Loucy (cell line): Measurements from ENCODE around the gene FGF9.

Experiments used
- H2AFZ ChIP-seq: fragments of 200-600 bp; sonication (generic); 2 replicates; pipeline ENCODE4 v1.6.0; 2016; ENCODE audit warnings: antibody characterized with exemption, mild to moderate bottlenecking, low read length, moderate library complexity
- H3F3A ChIP-seq: fragments of 200-600 bp; 2 replicates; pipeline ENCODE4 v1.6.0; 2016; ENCODE audit warnings: antibody characterized with exemption, low read depth, mild to moderate bottlenecking
- H3K27me3 ChIP-seq: fragments of 200-600 bp; sonication (generic); 2 replicates; pipeline ENCODE4 v1.6.1; 2014; ENCODE audit warnings: low read length, mild to moderate bottlenecking; ENCODE audit not compliant: insufficient read depth, poor library complexity, severe bottlenecking
- H3K36me3 ChIP-seq: fragments of 200-600 bp; sonication (generic); 2 replicates; pipeline ENCODE4 v1.6.1; 2016; ENCODE audit warnings: low read length; ENCODE audit not compliant: insufficient read depth
- H3K4me1 ChIP-seq: fragments of 200-600 bp; sonication (generic); 2 replicates; pipeline ENCODE4 v1.5.1; 2014; ENCODE audit warnings: low read length, mild to moderate bottlenecking; ENCODE audit not compliant: insufficient read depth, poor library complexity, severe bottlenecking
- H3K4me2 ChIP-seq: fragments of 200-600 bp; sonication (generic); 2 replicates; pipeline ENCODE4 v1.6.0; 2014; ENCODE audit warnings: antibody characterized with exemption, low read length, low read depth, mild to moderate bottlenecking; ENCODE audit not compliant: poor library complexity, severe bottlenecking
- H3K4me3 ChIP-seq: fragments of 200-600 bp; sonication (generic); 2 replicates; pipeline ENCODE4 v1.5.1; 2014; ENCODE audit warnings: low read length, mild to moderate bottlenecking, mixed read lengths; ENCODE audit not compliant: poor library complexity, severe bottlenecking
- H3K79me2 ChIP-seq: fragments of 200-600 bp; sonication (generic); 2 replicates; pipeline ENCODE4 v1.6.1; 2014; ENCODE audit warnings: low read length; ENCODE audit not compliant: insufficient read depth
- H3K9ac ChIP-seq: fragments of 200-600 bp; sonication (generic); 2 replicates; pipeline ENCODE4 v1.6.0; 2014; ENCODE audit warnings: mild to moderate bottlenecking, low read depth, low read length, moderate library complexity; ENCODE audit not compliant: poor library complexity, severe bottlenecking
- H3K9me2 ChIP-seq: fragments of 200-600 bp; sonication (generic); replicated peaks from 2 replicates; pipeline ENCODE4 v1.6.1; 2016; ENCODE audit warnings: low read depth, low read length, mixed read lengths
- H3K9me3 ChIP-seq: fragments of 200-600 bp; sonication (generic); 2 replicates; pipeline ENCODE4 v1.6.1; 2014; ENCODE audit warnings: mild to moderate bottlenecking, antibody characterized with exemption, low read length, low read depth; ENCODE audit not compliant: insufficient read depth
- H4K20me1 ChIP-seq: fragments of 200-600 bp; sonication (generic); 2 replicates; pipeline ENCODE4 v1.6.0; 2014; ENCODE audit warnings: antibody characterized with exemption, low read length, mild to moderate bottlenecking; ENCODE audit not compliant: insufficient read depth, poor library complexity, severe bottlenecking
- EZH2phosphoT487 ChIP-seq: fragments of 200-600 bp; IDR thresholded peaks from 2 replicates; pipeline ENCODE4 v1.6.1; 2018; ENCODE audit warnings: antibody characterized with exemption, mild to moderate bottlenecking, moderate library complexity, borderline replicate concordance
- TF ChIP-seq, protein P1 (sequence below): fragments of 200-600 bp; sonication (generic); conservative IDR thresholded peaks from 2 replicates; pipeline ENCODE4 v1.5.1; 2014; ENCODE audit warnings: mild to moderate bottlenecking, antibody characterized with exemption, low read length

FGF9 gene

DNA sequence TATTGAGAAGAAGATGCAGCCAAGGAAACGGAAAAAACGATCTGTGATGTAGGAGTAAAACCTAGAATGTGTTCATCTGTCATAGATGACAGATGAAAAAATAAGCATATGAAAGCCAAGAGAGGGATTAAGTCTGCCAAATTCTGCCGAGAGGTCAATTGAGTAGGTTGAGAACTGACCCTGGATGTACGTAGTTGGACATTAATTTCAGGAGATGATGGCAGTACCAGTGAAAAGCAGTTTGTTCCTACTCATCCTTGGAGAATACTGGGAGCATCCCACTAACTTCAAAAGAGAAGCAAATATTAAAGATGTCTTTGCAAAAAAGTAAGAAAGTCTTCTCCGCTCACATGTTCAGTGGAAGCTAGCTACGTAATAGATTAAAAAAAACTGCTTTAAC lies 11.8 kb upstream of the FGF9 start:
- H3K27me3 ChIP-seq: no peaks in the 10 kb centered on the region
- no peaks in the 10 kb centered on the region for H3F3A ChIP-seq
- TF ChIP-seq, protein P1, sequence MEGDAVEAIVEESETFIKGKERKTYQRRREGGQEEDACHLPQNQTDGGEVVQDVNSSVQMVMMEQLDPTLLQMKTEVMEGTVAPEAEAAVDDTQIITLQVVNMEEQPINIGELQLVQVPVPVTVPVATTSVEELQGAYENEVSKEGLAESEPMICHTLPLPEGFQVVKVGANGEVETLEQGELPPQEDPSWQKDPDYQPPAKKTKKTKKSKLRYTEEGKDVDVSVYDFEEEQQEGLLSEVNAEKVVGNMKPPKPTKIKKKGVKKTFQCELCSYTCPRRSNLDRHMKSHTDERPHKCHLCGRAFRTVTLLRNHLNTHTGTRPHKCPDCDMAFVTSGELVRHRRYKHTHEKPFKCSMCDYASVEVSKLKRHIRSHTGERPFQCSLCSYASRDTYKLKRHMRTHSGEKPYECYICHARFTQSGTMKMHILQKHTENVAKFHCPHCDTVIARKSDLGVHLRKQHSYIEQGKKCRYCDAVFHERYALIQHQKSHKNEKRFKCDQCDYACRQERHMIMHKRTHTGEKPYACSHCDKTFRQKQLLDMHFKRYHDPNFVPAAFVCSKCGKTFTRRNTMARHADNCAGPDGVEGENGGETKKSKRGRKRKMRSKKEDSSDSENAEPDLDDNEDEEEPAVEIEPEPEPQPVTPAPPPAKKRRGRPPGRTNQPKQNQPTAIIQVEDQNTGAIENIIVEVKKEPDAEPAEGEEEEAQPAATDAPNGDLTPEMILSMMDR: no peak
- TF ChIP-seq EZH2phosphoT487: no peak
- no peaks in the 10 kb centered on the region for H4K20me1 ChIP-seq
- H3K4me1 ChIP-seq: no peaks in the 10 kb centered on the region
- no peaks in the 10 kb centered on the region for H3K36me3 ChIP-seq
- H3K9me2 ChIP-seq: no peaks in the 10 kb centered on the region
- no peak overlapping the region for H3K9ac ChIP-seq
- H3K79me2 ChIP-seq: no peaks in the 10 kb centered on the region
- no peak overlapping the region for H3K4me2 ChIP-seq
- H3K9me3 ChIP-seq: peaks cover 3% of the 10 kb centered on the region; the same call in 1 of the 2 replicates
- no peak overlapping the region for H2AFZ ChIP-seq
- no peak overlapping the region for H3K4me3 ChIP-seq

DNA sequence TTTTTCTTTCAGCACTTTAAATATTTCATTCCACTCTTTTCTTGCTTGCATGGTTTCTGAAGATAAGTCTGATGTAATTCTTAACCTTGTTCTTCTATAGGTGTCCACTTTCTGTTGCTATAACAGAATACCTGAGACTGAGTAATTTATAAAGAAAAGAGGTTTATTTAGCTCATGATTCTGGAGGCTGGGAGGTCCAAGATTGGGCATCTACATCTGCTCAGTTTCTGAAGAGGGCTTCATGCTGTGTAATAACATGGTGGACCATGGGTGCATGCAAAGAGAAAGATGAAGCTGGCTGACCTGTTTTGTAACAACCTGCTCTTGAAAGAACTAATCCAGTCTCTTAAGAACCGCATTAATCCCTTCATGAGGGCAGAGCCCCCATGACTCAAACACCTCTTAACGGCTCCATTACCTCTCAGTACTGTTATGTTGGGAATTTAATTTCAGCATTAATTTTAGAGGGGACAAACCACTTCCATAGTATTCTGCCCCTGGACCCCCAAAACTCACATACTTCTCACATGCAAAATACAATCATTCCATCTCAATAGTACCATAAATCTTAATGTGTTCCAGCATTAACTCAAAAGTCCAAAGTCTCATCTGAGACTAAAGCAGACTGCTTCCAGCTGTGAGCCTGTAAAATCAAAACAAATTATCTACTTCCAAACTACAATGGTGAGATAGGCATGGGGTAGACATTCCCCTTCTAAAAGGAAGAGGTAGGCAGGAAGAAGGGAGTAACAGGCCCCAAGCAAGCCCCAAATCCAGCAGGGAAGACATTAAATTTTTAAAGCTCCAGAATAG lies 9.6 kb upstream of the FGF9 start:
- Histone ChIP-seq H3K9me3 (peaks cover 3% of the 10 kb centered on the region; the same call in 1 of the 2 replicates), H3K4me2 (no peak overlapping the region), H3K27me3 (no peaks in the 10 kb centered on the region), H3K79me2 (no peaks in the 10 kb centered on the region), H3K4me3 (no peak overlapping the region), H3K36me3 (no peaks in the 10 kb centered on the region), H3K4me1 (no peaks in the 10 kb centered on the region), H4K20me1 (no peaks in the 10 kb centered on the region), H3F3A (no peaks in the 10 kb centered on the region), H3K9ac (no peak overlapping the region), H2AFZ (no peak overlapping the region), H3K9me2 (no peaks in the 10 kb centered on the region)
- TF ChIP-seq, protein P1: no peak
- TF ChIP-seq EZH2phosphoT487: no peak

DNA sequence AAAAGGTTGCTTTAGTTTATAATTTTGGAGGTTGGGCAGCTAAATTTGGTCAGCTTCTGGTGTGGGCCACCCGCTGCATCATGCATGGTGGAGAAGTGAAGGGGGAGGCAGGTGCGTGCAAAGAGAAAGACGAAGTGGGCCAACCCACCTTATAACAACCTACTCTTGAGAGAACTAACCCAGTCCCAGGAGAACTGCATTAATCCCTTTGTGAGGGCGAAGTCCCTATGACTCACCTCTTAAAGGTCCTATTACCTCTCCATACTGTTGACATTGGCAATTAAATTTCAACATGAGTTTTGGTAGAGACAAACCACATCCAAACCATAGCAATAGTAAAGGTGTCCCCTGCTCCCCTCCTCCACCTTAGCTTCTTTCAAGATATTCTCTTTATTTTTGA lies 7.7 kb upstream of the FGF9 start:
- Histone ChIP-seq H3K4me1 (no peaks in the 10 kb centered on the region), H3K27me3 (no peaks in the 10 kb centered on the region)

More for the DNA sequence above, 7.7 kb upstream of the FGF9 start:
- no peak overlapping the region for H3K9ac ChIP-seq
- H3K9me2 ChIP-seq: no peaks in the 10 kb centered on the region
- no peak overlapping the region for H3K4me3 ChIP-seq
- no peak overlapping the region for H2AFZ ChIP-seq
- no peaks in the 10 kb centered on the region for H3K36me3 ChIP-seq
- H3K4me2 ChIP-seq: no peak overlapping the region
- no peaks in the 10 kb centered on the region for H3F3A ChIP-seq
- H4K20me1 ChIP-seq: no peaks in the 10 kb centered on the region
- H3K9me3 ChIP-seq: peaks cover 3% of the 10 kb centered on the region; the same call in 1 of the 2 replicates
- no peak for TF ChIP-seq EZH2phosphoT487
- TF ChIP-seq, protein P1: no peak
- no peaks in the 10 kb centered on the region for H3K79me2 ChIP-seq
